ENCODE data around the gene PMEL. TPM values are rescaled to one million over a fixed set of nuclear protein-coding genes. Genes with fewer than 3 reads are reported as not detected.
"Not testable (repeated sequence)": the region's sequence is repeated elsewhere in the genome, so short reads cannot be mapped to it uniquely, and the experiment has no call there.

PMEL gene
- total RNA-seq, 1 donor from 2014 or later: 136 TPM

DNA sequence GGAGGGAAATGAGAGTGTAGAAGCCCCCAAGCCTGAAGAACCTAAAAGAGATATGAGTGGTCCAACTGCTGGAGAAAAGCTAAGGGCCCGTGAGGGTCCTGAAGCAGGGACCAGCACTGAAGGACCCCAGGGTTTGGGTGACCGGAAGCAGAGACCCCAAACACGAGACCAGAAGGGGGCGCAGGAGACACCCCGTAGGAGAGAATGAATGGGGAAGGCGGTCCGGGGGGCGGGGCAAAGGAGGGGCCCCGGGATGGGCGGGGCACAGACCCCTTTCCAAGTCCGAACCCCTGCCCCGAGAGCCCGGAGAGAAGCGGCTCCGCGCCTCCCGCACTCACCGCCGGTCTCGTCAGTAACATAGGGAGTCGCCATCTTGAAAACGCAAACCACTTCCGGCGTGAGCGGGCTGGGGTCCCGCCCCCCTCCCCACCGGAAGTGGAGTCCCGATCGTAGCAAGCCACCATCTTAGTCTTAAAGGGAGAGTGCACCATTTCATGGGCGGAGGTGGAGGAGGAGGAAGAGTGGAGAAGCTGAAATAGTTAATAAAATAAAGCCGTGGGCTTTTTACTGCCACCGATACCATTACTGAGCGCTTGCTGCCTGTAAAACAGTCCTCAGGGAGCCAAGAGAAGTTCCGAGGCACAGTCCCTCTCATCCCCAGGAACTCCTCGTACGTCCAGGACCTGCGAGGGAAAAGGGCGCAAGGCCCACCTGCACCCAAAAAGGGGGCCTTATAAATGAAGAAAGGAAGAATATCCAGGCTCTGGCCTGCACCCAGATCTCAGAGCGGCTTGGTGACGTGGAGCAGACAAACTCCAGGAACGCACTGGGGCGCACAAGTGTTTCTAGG lies 38.9 kb downstream of the PMEL start:
- peaks cover 11% of the 10 kb centered on the region for H3K36me3 Mint-ChIP-seq
- no peaks in the 10 kb centered on the region for H3K9me3 Mint-ChIP-seq
- H3K27me3 Mint-ChIP-seq: peaks cover 5% of the 10 kb centered on the region
- H3K4me1 Mint-ChIP-seq (ENCODE audit: unreplicated experiment): peaks cover 36% of the 10 kb centered on the region
- DNase-seq (ENCODE audit: extremely low spot score, unreplicated experiment): peak; percentile 89
- peak overlapping the region; percentile 100 for H3K27ac Mint-ChIP-seq
- TF ChIP-seq, protein P1, sequence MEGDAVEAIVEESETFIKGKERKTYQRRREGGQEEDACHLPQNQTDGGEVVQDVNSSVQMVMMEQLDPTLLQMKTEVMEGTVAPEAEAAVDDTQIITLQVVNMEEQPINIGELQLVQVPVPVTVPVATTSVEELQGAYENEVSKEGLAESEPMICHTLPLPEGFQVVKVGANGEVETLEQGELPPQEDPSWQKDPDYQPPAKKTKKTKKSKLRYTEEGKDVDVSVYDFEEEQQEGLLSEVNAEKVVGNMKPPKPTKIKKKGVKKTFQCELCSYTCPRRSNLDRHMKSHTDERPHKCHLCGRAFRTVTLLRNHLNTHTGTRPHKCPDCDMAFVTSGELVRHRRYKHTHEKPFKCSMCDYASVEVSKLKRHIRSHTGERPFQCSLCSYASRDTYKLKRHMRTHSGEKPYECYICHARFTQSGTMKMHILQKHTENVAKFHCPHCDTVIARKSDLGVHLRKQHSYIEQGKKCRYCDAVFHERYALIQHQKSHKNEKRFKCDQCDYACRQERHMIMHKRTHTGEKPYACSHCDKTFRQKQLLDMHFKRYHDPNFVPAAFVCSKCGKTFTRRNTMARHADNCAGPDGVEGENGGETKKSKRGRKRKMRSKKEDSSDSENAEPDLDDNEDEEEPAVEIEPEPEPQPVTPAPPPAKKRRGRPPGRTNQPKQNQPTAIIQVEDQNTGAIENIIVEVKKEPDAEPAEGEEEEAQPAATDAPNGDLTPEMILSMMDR (conservative IDR thresholded peaks at IDR 0.05): peak; percentile 83
- peak overlapping the region; percentile 94 for H3K4me3 Mint-ChIP-seq

DNA sequence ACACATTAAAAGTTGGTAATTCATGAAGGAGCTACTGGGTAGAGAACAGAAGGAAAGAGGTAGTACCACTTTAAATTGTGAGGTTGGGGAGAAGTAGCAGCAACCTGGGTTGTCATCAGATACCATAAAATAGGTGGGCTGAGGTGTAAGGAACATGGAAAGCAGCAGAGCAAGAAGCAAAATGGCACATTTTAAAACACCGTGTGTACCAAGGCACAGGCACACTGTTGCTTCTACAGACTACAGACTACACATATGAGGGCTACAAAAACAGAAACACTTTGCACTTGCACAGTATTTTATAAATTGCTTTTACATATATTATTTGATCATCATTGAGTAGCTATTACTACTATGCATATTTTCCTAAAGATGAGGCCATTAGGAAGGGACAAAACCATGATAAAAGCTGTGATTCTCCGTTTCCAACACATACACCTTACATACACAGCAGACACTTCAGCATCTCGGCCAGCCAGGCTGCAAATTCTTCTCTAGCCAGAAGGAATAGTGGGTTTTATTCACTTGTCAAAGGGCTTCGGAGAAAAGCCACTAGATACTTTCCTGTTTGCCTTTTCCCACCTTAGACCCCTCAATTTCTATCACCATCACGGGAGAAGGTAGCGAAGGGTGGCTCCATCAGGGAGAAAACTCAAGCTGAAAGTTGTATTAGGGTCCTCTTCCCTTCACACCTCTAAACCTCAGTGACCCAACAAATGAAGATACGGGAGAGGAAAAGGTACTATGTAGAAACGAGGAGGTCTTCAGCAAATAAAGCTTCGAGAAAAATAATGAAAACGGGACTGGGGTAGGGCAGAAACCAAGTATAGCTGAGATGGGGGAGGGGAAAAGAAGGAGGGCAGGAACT lies 39.7 kb downstream of the PMEL start:
- DNase-seq (ENCODE audit: extremely low spot score, unreplicated experiment): no peak
- H3K27me3 Mint-ChIP-seq: peaks cover under 1% of the 10 kb centered on the region
- TF ChIP-seq, protein P1 (conservative IDR thresholded peaks at IDR 0.05): no peak
- peaks cover 30% of the 10 kb centered on the region for H3K4me1 Mint-ChIP-seq (ENCODE audit: unreplicated experiment)
- no peaks in the 10 kb centered on the region for H3K9me3 Mint-ChIP-seq
- H3K4me3 Mint-ChIP-seq: peak overlapping the region; percentile 94
- H3K27ac Mint-ChIP-seq: peak overlapping the region; percentile 100
- H3K36me3 Mint-ChIP-seq: peaks cover 11% of the 10 kb centered on the region

DNA sequence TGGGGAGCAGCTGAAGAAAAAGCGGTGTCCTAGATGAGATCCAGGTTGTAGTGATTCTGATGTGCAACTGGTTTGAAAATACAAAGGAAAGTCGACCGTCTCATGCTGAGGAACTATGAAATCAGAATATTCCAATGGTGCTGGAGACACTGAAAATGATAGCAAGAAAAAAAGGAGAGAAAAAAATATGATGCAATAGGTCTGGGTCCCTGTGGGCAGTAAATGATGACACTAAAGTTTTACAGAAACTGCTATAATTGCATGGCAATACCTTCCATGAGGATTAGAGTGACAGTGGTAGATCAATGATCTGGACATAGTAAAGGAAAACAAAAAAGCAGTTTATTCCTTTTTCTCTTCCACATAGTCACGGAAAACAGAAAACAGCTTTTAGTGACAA lies 40.5 kb downstream of the PMEL start:
- TF ChIP-seq, protein P1 (conservative IDR thresholded peaks at IDR 0.05): no peak
- Mint-ChIP-seq H3K4me3 (peak overlapping the region; percentile 94), H3K9me3 (no peaks in the 10 kb centered on the region), H3K27me3 (no peaks in the 10 kb centered on the region), H3K36me3 (peaks cover 11% of the 10 kb centered on the region), H3K27ac (peak overlapping the region; percentile 100), H3K4me1 (ENCODE audit: unreplicated experiment) (peaks cover 23% of the 10 kb centered on the region)
- DNase-seq (ENCODE audit: extremely low spot score, unreplicated experiment): no peak

DNA sequence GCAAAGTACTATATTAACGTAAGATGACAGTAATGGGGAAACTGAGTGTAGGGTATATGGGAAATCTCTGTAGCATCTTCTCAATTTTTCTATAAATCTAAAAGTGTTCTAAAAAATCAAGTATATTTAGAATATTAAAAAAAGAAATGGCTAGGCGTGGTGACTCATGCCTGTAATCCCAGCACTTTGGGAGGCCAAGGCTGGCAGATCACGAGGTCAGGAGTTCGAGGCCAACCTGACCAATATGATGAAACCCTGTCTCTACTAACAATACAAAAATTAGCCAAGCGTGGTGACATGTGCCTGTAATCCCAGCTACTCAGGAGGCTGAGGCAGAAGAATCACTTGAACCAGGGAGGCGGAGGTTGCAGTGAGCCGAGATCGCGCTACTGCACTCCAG lies 42.2 kb downstream of the PMEL start:
- not testable (repeated sequence) for H3K27ac Mint-ChIP-seq; DNase-seq (ENCODE audit: extremely low spot score, unreplicated experiment); H3K4me3 Mint-ChIP-seq; H3K27me3 Mint-ChIP-seq; H3K9me3 Mint-ChIP-seq
- Mint-ChIP-seq H3K36me3 (peaks cover 11% of the 10 kb centered on the region), H3K4me1 (ENCODE audit: unreplicated experiment) (peaks cover 15% of the 10 kb centered on the region)

DNA sequence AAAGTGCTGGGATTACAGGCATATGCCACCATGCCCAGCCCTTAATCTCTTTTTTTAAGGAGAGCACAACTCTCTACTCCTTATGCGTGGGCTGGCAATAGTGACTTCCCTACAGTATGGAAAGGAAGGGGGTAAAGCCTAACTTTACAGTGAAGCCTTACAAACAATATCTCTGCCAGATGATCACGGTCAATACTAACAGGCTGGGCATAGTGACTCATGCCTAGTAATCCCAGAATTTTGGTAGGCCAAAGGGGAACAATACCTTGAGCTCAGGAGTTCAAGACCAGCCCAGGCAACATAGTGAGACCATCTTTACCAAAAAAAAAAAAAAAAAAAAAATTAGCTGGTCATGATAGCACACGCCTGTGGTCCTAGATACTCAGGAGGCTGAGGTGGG lies 43.7 kb downstream of the PMEL start:
- no peak overlapping the region for H3K4me3 Mint-ChIP-seq
- DNase-seq (ENCODE audit: extremely low spot score, unreplicated experiment): no peak
- peaks cover 15% of the 10 kb centered on the region for H3K4me1 Mint-ChIP-seq (ENCODE audit: unreplicated experiment)
- peaks cover 8% of the 10 kb centered on the region for H3K36me3 Mint-ChIP-seq
- TF ChIP-seq, protein P1 (conservative IDR thresholded peaks at IDR 0.05): no peak
- no peak overlapping the region for H3K27ac Mint-ChIP-seq
- no peaks in the 10 kb centered on the region for H3K9me3 Mint-ChIP-seq
- no peaks in the 10 kb centered on the region for H3K27me3 Mint-ChIP-seq

DNA sequence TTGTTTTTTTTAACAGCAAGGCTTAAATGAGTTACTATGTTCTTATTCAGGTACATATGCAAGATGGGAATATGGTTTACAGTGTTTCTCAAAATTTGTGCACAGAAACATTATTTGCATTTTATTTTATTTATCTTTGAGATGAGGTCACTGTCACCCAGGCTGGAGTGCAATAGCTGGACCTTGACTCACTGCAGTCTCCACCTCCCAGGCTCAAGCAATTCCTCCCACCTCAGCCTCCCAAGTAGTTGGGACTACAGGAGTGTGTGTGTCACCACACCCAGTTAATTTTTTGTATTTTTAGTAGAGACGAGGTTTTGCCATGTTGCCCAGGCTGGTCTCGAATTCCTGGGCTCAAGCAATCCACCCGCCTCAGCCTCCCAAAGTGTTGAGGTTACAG lies 46.8 kb downstream of the PMEL start:
- H3K36me3 Mint-ChIP-seq: peaks cover 12% of the 10 kb centered on the region
- H3K4me1 Mint-ChIP-seq (ENCODE audit: unreplicated experiment); H3K9me3 Mint-ChIP-seq; H3K27me3 Mint-ChIP-seq; H3K27ac Mint-ChIP-seq; H3K4me3 Mint-ChIP-seq; DNase-seq (ENCODE audit: extremely low spot score, unreplicated experiment): not testable (repeated sequence)
